Upper lobe of left lung (tissue), 4 donors: ENCODE measurements around the gene ATP2B2.

ENCODE experiments used
- CTCF ChIP-seq, 6 experiments: fragments of 450-650 bp in 4 of 6; fragments of 200-600 bp in 2 of 6; sonication (generic) in 2 of 6; IDR thresholded peaks; one replicate each; pipeline ENCODE4 v1.5.1; 2016 to 2019; ENCODE audit warnings: antibody characterized with exemption in 6 of 6
- POLR2A ChIP-seq, 4 donors: fragments of 450-650 bp; IDR thresholded peaks; one replicate each; pipeline ENCODE4 v1.5.1; 2016 to 2017; ENCODE audit warnings: antibody characterized with exemption in 4 of 4, mild to moderate bottlenecking in 2 of 4
- POLR2AphosphoS5 ChIP-seq, 2 donors: sonication (generic); formaldehyde crosslinking; IDR thresholded peaks; one replicate each; pipeline ENCODE4 v1.5.1; 2017; ENCODE audit warnings: antibody characterized with exemption in 2 of 2

- TF ChIP-seq CTCF (IDR thresholded peaks at IDR 0.05) = no peak
- no peak for TF ChIP-seq POLR2AphosphoS5 (IDR thresholded peaks at IDR 0.05)
- no peak for TF ChIP-seq POLR2A (IDR thresholded peaks at IDR 0.05)
Measured at GRCh38 chr3:10521772-10522441, 16.5 kb upstream of the ATP2B2 start.
